ENCODE measurements around the gene SCYGR3. TPM values are rescaled to one million over a fixed set of nuclear protein-coding genes. Genes with fewer than 3 reads are reported as not detected.
A peak's percentile ranks its signal among the peaks of the same experiment; 100 is the strongest.

SCYGR3 gene
- total and polyA plus RNA-seq, 2 of the 13 experiments (the other 11 are each of a cell fraction or from before 2014, with no cell fraction given), result not detected

DNA sequence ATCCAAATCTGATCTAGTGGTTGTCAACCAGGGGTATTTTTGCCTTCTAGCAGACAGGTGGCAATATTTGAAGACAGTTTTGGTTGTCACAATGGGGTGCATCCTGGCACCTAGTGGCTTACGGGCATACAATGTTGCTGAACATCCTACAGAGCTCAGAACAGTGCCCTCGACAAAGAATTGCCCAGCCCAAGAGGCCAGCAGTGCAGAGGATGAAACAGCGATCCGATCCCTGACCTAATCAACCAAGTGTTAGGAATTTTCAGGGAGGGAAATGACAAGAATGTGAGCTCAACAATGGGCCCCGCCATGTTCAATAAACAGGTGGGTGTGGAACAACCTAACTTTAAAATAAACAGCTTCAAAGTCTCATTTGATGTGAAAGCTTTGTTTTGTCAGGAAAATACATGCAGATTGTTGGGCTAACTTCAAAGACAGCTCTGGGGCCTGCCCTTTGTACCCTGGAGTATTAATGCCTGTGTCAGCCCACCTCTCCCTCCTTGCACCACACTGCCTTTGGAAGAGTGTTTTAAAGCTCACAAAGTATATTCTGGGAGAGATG is 29.4 kb upstream of the SCYGR3 start (continued):
- TF ChIP-seq, protein P1, sequence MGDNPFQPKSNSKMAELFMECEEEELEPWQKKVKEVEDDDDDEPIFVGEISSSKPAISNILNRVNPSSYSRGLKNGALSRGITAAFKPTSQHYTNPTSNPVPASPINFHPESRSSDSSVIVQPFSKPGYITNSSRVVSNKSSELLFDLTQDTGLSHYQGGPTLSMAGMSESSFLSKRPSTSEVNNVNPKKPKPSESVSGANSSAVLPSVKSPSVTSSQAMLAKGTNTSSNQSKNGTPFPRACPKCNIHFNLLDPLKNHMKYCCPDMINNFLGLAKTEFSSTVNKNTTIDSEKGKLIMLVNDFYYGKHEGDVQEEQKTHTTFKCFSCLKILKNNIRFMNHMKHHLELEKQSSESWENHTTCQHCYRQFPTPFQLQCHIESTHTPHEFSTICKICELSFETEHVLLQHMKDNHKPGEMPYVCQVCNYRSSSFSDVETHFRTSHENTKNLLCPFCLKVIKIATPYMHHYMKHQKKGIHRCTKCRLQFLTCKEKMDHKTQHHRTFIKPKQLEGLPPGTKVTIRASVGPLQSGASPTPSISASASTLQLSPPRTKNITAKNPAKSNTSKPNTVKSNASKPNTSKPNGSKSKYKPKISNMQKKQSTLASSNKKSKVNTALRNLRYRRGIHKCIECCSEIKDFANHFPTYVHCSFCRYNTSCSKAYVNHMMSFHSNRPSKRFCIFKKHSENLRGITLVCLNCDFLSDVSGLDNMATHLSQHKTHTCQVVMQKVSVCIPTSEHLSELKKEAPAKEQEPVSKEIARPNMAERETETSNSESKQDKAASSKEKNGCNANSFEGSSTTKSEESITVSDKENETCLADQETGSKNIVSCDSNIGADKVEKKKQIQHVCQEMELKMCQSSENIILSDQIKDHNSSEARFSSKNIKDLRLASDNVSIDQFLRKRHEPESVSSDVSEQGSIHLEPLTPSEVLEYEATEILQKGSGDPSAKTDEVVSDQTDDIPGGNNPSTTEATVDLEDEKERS (CRISPR knock-in tag; IDR thresholded peaks at IDR 0.05), result no peak
- TF ChIP-seq ZBTB2 (CRISPR knock-in tag; IDR thresholded peaks at IDR 0.05; ENCODE audit: low read depth) (no peak), NCOA2 (CRISPR knock-in tag; IDR thresholded peaks at IDR 0.05) (peak; percentile 93), ZNF326 (CRISPR knock-in tag; IDR thresholded peaks at IDR 0.05; ENCODE audit: borderline replicate concordance) (no peak), RXRB (CRISPR knock-in tag; IDR thresholded peaks at IDR 0.05; ENCODE audit: borderline replicate concordance) (peak; percentile 64), CEBPG (CRISPR knock-in tag; IDR thresholded peaks at IDR 0.05) (peak; percentile 64), MZF1 (CRISPR knock-in tag; IDR thresholded peaks at IDR 0.05; ENCODE audit: borderline replicate concordance) (no peak), ATF7 (IDR thresholded peaks at IDR 0.05) (no peak), ATF7 (CRISPR knock-in tag; IDR thresholded peaks at IDR 0.05) (peak; percentile 40; the same call in 1 of the 2 replicates), EP300 (IDR thresholded peaks at IDR 0.05; ENCODE audit: low read depth in 2 of 2, low read length in 2 of 2) (peak; percentile 60 to 96; a peak in 3 of 4 replicates), EP300 (CRISPR knock-in tag; IDR thresholded peaks at IDR 0.05; ENCODE audit: borderline replicate concordance) (peak; percentile 92; the same call in 1 of the 2 replicates), BORCS8-MEF2B (CRISPR knock-in tag; IDR thresholded peaks at IDR 0.05) (0 out of 2 replicates have a peak, but pooled peaks have one; percentile 42), NPAS2 (CRISPR knock-in tag; IDR thresholded peaks at IDR 0.05; ENCODE audit: borderline replicate concordance) (no peak), RARA (CRISPR knock-in tag; IDR thresholded peaks at IDR 0.05) (peak; percentile 81), MBNL3 (CRISPR knock-in tag; conservative IDR thresholded peaks at IDR 0.05) (no peak), ISL2 (CRISPR knock-in tag; IDR thresholded peaks at IDR 0.05) (peak; percentile 87), TARDBP (CRISPR knock-in tag; IDR thresholded peaks at IDR 0.05) (peak; percentile 90), SSRP1 (CRISPR knock-in tag; IDR thresholded peaks at IDR 0.05) (0 out of 2 replicates have a peak, but pooled peaks have one; percentile 10), YEATS4 (CRISPR knock-in tag; IDR thresholded peaks at IDR 0.05; ENCODE audit: borderline replicate concordance) (no peak), DRAP1 (CRISPR knock-in tag; IDR thresholded peaks at IDR 0.05) (0 out of 2 replicates have a peak, but pooled peaks have one; percentile 13)
- TF ChIP-seq, protein P2, sequence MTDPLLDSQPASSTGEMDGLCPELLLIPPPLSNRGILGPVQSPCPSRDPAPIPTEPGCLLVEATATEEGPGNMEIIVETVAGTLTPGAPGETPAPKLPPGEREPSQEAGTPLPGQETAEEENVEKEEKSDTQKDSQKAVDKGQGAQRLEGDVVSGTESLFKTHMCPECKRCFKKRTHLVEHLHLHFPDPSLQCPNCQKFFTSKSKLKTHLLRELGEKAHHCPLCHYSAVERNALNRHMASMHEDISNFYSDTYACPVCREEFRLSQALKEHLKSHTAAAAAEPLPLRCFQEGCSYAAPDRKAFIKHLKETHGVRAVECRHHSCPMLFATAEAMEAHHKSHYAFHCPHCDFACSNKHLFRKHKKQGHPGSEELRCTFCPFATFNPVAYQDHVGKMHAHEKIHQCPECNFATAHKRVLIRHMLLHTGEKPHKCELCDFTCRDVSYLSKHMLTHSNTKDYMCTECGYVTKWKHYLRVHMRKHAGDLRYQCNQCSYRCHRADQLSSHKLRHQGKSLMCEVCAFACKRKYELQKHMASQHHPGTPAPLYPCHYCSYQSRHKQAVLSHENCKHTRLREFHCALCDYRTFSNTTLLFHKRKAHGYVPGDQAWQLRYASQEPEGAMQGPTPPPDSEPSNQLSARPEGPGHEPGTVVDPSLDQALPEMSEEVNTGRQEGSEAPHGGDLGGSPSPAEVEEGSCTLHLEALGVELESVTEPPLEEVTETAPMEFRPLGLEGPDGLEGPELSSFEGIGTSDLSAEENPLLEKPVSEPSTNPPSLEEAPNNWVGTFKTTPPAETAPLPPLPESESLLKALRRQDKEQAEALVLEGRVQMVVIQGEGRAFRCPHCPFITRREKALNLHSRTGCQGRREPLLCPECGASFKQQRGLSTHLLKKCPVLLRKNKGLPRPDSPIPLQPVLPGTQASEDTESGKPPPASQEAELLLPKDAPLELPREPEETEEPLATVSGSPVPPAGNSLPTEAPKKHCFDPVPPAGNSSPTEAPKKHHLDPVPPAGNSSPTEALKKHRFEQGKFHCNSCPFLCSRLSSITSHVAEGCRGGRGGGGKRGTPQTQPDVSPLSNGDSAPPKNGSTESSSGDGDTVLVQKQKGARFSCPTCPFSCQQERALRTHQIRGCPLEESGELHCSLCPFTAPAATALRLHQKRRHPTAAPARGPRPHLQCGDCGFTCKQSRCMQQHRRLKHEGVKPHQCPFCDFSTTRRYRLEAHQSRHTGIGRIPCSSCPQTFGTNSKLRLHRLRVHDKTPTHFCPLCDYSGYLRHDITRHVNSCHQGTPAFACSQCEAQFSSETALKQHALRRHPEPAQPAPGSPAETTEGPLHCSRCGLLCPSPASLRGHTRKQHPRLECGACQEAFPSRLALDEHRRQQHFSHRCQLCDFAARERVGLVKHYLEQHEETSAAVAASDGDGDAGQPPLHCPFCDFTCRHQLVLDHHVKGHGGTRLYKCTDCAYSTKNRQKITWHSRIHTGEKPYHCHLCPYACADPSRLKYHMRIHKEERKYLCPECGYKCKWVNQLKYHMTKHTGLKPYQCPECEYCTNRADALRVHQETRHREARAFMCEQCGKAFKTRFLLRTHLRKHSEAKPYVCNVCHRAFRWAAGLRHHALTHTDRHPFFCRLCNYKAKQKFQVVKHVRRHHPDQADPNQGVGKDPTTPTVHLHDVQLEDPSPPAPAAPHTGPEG (CRISPR knock-in tag; IDR thresholded peaks at IDR 0.05), result no peak
